K562 (cell line): ENCODE data around the gene HOXB4. TPM values are rescaled to one million over a fixed set of nuclear protein-coding genes. Genes with fewer than 3 reads are reported as not detected.

ENCODE experiments used
- CHD4 ChIP-seq: fragments of 200-600 bp; sonication (generic); IDR thresholded peaks from 3 replicates; pipeline ENCODE4 v1.6.1; 2012; ENCODE audit warnings: low read depth, mild to moderate bottlenecking, mixed read lengths, low read length, inconsistent platforms; ENCODE audit not compliant: insufficient read depth, insufficient replicate concordance, poor library complexity, severe bottlenecking
- FOXK1 ChIP-seq: sonication (generic); formaldehyde crosslinking; IDR thresholded peaks from 2 replicates; pipeline ENCODE4 v1.8.0; 2022; ENCODE audit warnings: missing genetic modification reagents, mild to moderate bottlenecking, borderline replicate concordance
- PRPF4 ChIP-seq: fragments of 200-400 bp; formaldehyde crosslinking; IDR thresholded peaks from one replicate; pipeline ENCODE4 v1.6.1; 2017; ENCODE audit warnings: low read length, low read depth, mild to moderate bottlenecking; ENCODE audit not compliant: insufficient read depth, poor library complexity, severe bottlenecking
- SIRT6 ChIP-seq: IDR thresholded peaks from one replicate; pipeline ENCODE4 v1.6.1; 2012; ENCODE audit warnings: low read depth, mild to moderate bottlenecking, control low read depth, inconsistent platforms, low read length, moderate library complexity
- ZNF444 ChIP-seq: fragments of 250-450 bp; sonication (Bioruptor Pico); IDR thresholded peaks from 2 replicates; pipeline ENCODE4 v1.4.0; 2020; ENCODE audit warnings: mild to moderate bottlenecking, moderate library complexity
- polyA plus RNA-seq, 8 experiments: library from polyadenylated mRNA; depleted of rRNA in 4 of 8; stranded (reverse) in 5 of 8; unstranded in 3 of 8; fragments of >200 nt; fragmentation: Nextera tagmentation in 2 of 8; fragmentation: Illumina TruSeq in 1 of 8; extraction: Ambion mirVana in 2 of 8; extraction: Trizol in 1 of 8; gene quantifications; 2 replicates each; pipeline versions ENCODE4 v1.2.1 to v1.2.3, GENCODE V29; 2011 to 2014; ENCODE audit warnings: inconsistent platforms in 1 of 8, missing spikeins in 1 of 8
- total RNA-seq, 7 experiments: library from RNA; depleted of rRNA in 6 of 7; stranded (reverse); fragments of >200 nt in 6 of 7; fragmentation: Illumina TruSeq in 2 of 7; extraction: Trizol in 2 of 7; gene quantifications; 2 replicates each; pipeline versions ENCODE4 v1.2.1 to v1.2.3, GENCODE V29; 2011 to 2021; ENCODE audit warnings: low replicate concordance in 1 of 7
- TF ChIP-seq, protein P1 (sequence below): fragments of 450-650 bp; IDR thresholded peaks from 2 replicates; pipeline ENCODE4 v1.6.1; 2016; ENCODE audit warnings: low read depth, mild to moderate bottlenecking, moderate library complexity
- TF ChIP-seq, protein P2 (sequence below), 2 experiments: fragments of 200-800 bp in 1 of 2; sonication (Bioruptor generic) in 1 of 2; sonication (generic) in 1 of 2; formaldehyde crosslinking in 1 of 2; IDR thresholded peaks in 1 of 2; conservative IDR thresholded peaks in 1 of 2; 2 replicates each; pipeline versions ENCODE4 v1.5.0 to v1.6.1; 2016 to 2020; ENCODE audit warnings: missing compliant biosample characterization in 1 of 2, missing genetic modification characterization in 1 of 2, missing genetic modification reagents in 1 of 2
- TF ChIP-seq, protein P3 (sequence below): fragments of 450-650 bp; IDR thresholded peaks from 2 replicates; pipeline ENCODE4 v1.6.1; 2016; ENCODE audit warnings: mild to moderate bottlenecking, moderate library complexity
- TF ChIP-seq, protein P4 (sequence below), 3 experiments: fragments of 200-800 bp in 1 of 3; sonication (Bioruptor generic) in 1 of 3; sonication (generic) in 1 of 3; formaldehyde crosslinking in 1 of 3; IDR thresholded peaks; 2 replicates each; pipeline versions ENCODE4 v1.6.1 to v1.8.0; 2016 to 2022; ENCODE audit warnings: mild to moderate bottlenecking in 2 of 3, missing compliant biosample characterization in 2 of 3, missing genetic modification characterization in 2 of 3, missing genetic modification reagents in 1 of 3

HOXB4 gene
- total and polyA plus RNA-seq, 9 of the 15 experiments (the other 6 are each of a cell fraction or from before 2014, with no cell fraction given), result 1.6 to 34.9 (median 14.9) TPM

DNA sequence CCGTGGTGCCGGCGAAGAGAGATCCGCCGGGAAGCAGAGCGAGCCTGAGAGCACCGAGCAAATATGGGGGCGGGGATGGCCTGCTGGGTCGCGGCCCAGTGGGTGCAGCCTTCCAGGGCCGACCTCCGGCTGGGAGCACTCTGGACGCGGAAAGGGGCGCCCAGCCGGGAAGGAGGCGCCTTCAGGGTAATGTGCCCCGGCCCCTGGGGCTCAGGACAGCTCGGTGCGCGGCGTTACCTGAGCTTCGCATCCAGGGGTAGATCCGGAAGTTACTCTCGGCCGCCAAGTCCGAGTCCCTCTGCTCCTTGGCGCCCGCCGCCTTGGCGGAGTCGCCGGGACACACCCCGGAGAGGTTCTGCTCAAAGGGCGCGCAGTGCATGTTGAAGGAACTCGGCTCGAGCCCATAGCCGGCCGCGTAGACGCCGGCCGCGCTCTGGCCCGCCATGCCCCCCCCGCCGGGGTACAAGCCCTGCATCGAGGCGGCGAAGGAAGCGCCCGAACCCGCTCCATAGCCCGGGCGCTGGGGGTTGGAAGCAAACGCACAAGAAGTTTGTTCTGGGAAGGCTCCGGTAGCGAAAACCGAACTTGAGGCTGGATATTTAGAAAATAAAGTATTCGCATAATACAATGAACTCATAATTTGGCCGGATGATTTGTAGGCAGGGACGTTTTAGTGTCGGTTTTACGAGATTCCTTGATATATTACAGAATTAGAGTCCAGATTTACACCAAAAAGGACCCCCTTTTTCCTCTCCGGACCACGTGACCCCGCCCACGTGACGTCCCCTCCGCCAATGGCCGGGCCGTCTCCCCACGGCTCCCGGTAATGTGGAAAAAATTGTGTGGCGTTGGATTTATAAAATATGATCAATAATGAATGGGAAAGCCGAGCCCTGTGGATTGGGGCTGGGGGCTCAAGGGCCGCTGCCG lies 32.4 kb upstream of the HOXB4 start, which contains the start of gene HOXB7 (continued):
- TF ChIP-seq ZNF444 (no peak), CHD4 (no peak), PRPF4 (no peak), SIRT6 (no peak), FOXK1 (CRISPR knock-in tag) (no peak)
- TF ChIP-seq, protein P1, sequence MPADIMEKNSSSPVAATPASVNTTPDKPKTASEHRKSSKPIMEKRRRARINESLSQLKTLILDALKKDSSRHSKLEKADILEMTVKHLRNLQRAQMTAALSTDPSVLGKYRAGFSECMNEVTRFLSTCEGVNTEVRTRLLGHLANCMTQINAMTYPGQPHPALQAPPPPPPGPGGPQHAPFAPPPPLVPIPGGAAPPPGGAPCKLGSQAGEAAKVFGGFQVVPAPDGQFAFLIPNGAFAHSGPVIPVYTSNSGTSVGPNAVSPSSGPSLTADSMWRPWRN, result no peak
- TF ChIP-seq, protein P2, sequence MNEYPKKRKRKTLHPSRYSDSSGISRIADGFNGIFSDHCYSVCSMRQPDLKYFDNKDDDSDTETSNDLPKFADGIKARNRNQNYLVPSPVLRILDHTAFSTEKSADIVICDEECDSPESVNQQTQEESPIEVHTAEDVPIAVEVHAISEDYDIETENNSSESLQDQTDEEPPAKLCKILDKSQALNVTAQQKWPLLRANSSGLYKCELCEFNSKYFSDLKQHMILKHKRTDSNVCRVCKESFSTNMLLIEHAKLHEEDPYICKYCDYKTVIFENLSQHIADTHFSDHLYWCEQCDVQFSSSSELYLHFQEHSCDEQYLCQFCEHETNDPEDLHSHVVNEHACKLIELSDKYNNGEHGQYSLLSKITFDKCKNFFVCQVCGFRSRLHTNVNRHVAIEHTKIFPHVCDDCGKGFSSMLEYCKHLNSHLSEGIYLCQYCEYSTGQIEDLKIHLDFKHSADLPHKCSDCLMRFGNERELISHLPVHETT (CRISPR knock-in tag; conservative IDR thresholded peaks at IDR 0.05 in 1 of 2, IDR thresholded peaks at IDR 0.05 in 1 of 2), result peak in 1 of 2 experiments; percentile 2; a peak in 1 of 4 replicates
- TF ChIP-seq, protein P3, sequence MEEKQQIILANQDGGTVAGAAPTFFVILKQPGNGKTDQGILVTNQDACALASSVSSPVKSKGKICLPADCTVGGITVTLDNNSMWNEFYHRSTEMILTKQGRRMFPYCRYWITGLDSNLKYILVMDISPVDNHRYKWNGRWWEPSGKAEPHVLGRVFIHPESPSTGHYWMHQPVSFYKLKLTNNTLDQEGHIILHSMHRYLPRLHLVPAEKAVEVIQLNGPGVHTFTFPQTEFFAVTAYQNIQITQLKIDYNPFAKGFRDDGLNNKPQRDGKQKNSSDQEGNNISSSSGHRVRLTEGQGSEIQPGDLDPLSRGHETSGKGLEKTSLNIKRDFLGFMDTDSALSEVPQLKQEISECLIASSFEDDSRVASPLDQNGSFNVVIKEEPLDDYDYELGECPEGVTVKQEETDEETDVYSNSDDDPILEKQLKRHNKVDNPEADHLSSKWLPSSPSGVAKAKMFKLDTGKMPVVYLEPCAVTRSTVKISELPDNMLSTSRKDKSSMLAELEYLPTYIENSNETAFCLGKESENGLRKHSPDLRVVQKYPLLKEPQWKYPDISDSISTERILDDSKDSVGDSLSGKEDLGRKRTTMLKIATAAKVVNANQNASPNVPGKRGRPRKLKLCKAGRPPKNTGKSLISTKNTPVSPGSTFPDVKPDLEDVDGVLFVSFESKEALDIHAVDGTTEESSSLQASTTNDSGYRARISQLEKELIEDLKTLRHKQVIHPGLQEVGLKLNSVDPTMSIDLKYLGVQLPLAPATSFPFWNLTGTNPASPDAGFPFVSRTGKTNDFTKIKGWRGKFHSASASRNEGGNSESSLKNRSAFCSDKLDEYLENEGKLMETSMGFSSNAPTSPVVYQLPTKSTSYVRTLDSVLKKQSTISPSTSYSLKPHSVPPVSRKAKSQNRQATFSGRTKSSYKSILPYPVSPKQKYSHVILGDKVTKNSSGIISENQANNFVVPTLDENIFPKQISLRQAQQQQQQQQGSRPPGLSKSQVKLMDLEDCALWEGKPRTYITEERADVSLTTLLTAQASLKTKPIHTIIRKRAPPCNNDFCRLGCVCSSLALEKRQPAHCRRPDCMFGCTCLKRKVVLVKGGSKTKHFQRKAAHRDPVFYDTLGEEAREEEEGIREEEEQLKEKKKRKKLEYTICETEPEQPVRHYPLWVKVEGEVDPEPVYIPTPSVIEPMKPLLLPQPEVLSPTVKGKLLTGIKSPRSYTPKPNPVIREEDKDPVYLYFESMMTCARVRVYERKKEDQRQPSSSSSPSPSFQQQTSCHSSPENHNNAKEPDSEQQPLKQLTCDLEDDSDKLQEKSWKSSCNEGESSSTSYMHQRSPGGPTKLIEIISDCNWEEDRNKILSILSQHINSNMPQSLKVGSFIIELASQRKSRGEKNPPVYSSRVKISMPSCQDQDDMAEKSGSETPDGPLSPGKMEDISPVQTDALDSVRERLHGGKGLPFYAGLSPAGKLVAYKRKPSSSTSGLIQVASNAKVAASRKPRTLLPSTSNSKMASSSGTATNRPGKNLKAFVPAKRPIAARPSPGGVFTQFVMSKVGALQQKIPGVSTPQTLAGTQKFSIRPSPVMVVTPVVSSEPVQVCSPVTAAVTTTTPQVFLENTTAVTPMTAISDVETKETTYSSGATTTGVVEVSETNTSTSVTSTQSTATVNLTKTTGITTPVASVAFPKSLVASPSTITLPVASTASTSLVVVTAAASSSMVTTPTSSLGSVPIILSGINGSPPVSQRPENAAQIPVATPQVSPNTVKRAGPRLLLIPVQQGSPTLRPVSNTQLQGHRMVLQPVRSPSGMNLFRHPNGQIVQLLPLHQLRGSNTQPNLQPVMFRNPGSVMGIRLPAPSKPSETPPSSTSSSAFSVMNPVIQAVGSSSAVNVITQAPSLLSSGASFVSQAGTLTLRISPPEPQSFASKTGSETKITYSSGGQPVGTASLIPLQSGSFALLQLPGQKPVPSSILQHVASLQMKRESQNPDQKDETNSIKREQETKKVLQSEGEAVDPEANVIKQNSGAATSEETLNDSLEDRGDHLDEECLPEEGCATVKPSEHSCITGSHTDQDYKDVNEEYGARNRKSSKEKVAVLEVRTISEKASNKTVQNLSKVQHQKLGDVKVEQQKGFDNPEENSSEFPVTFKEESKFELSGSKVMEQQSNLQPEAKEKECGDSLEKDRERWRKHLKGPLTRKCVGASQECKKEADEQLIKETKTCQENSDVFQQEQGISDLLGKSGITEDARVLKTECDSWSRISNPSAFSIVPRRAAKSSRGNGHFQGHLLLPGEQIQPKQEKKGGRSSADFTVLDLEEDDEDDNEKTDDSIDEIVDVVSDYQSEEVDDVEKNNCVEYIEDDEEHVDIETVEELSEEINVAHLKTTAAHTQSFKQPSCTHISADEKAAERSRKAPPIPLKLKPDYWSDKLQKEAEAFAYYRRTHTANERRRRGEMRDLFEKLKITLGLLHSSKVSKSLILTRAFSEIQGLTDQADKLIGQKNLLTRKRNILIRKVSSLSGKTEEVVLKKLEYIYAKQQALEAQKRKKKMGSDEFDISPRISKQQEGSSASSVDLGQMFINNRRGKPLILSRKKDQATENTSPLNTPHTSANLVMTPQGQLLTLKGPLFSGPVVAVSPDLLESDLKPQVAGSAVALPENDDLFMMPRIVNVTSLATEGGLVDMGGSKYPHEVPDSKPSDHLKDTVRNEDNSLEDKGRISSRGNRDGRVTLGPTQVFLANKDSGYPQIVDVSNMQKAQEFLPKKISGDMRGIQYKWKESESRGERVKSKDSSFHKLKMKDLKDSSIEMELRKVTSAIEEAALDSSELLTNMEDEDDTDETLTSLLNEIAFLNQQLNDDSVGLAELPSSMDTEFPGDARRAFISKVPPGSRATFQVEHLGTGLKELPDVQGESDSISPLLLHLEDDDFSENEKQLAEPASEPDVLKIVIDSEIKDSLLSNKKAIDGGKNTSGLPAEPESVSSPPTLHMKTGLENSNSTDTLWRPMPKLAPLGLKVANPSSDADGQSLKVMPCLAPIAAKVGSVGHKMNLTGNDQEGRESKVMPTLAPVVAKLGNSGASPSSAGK, result peak; percentile 73
- TF ChIP-seq, protein P4, sequence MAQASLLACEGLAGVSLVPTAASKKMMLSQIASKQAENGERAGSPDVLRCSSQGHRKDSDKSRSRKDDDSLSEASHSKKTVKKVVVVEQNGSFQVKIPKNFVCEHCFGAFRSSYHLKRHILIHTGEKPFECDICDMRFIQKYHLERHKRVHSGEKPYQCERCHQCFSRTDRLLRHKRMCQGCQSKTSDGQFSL (CRISPR knock-in tag; IDR thresholded peaks at IDR 0.05), result peak; percentile 95
- TF ChIP-seq, protein P4 (tag; IDR thresholded peaks at IDR 0.05), result peak in 1 of 2 experiments; percentile 78; a peak in 2 of 4 replicates
